ENCODE results near the gene POMGNT1.
"Not testable (repeated sequence)": the region's sequence is repeated elsewhere in the genome, so short reads cannot be mapped to it uniquely, and the experiment has no call there.

POMGNT1 gene
- 48.5 to 80.8 (median 67.6) reads per million in 4 experiments for total RNA-seq

DNA sequence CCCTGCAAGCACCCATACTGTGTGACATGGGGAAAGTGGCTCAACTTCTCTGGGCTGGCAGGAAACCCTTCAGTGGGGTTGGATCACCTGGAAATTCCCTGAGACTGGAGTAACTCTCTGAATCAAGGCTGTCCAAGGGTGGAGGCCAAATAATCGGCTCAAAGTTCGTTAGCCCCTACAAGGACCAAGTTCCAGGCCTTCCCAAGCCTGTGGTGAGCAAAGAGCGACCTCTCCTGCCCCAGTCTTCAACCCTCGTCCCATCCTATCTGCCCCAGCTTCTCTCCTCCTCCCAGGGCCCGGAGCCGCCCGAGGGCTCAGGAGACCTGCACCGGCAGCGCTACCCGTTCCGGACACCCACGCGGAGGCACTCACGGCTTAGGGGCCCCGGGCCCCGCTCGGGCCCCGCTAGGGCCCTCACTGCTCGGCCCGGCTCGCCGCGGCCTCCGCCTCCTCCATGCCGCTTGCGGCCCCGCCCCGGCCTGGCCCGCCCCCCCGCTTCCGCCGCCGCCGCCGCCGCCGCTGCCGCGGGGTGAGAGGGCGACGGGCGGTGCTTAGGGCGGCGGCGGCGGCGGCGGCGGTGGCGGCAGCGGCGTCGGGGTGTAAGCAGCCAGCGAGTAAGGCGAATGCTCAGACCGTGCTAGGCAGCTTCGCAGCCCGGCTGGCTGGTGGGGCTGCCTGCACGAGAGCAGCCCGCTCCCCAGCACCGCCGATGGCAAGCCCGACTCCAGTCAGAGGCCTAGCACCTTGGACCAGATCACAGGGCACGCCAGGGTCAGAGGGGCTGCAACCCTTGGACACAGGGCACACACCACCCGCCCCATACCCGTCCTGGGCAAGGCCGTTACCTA, at the start of gene POMGNT1:
Gene POMGNT1, minus strand, starts transcription at position 471 of the 848 bp plus-strand sequence. CDS start 613 bp downstream, outside the sequence.
- peak; percentile 53 for DNase-seq

DNA sequence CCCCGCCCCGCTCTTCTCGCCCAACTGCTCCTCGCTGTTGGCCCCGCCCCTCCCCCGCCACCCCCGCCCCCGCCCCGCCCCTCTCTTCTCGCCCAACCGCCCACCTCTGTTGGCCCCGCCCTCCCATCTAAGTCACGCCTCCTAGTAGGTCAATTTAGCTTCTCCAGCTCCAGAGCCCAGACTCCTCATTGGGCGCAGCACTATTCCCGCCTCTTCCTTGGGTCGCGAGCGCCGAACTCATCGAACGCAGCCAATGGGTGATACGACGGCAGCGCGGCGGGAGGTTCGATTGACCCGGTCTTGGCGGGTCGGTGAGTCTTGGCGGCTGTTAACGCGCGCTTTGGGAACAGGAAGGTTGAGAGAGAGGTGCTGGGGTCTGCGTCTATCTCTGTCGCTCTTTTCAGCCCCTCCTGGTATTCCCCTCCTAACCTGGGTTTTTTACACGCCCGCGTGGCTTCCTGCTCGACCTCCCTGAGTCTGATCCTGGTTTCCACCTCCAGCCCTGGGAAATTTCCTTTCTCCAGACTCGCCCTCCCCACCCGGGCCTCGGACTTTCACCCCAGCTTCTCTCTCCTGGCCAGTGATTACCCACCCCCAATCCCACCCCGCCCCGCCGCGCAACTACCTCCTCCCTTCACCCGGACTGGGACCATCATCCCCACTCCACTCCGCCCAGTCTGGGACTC, 49.3 kb upstream of the POMGNT1 start, which contains the start of gene RAD54L:
Gene RAD54L, plus strand, starts transcription at position 328 of the 686 bp plus-strand sequence. CDS start 643 bp downstream, outside the sequence.
- DNase-seq = peak; percentile 92

DNA sequence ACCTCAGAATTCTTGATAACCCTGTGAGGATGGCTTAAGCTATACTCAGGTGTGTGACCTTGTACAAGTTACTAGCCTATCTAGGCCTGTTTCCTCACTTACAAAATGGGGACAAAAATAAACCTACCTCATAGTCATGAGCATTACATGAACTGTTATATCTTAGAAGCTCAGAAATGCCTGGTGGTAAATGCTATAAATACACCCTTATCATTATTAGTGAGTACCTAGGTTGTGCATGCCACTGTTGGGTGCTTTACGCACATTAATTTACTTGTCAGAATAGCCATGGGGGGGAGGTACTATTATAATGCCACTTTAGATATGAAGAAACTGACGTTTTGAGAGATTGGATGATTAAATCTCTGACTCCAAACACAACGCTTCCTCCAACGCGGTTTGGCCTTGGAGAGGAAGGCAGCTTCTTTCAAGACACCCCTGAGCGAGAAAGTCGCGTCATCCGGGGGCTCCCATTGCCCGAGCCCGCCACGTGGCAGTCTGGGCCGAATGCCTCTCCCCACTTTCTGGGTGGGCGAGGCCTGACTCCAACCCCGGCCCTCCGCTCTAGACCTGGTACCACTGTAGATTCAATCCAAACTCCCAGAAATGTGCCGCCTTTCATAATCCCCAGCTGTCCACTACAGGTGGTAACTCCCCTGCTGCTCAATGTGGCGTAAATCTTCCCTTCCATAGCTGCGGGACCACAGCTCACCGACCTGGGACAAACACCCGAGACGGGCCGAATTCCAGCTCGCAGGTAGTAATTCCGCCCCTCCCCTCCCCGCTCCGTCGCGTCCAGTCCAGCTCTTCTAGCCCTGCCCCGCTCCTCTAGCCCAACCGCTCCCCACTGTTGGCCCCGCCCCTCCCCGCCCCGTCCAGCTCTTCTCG, 48.6 kb upstream of the POMGNT1 start:
- peak; percentile 33 for DNase-seq

DNA sequence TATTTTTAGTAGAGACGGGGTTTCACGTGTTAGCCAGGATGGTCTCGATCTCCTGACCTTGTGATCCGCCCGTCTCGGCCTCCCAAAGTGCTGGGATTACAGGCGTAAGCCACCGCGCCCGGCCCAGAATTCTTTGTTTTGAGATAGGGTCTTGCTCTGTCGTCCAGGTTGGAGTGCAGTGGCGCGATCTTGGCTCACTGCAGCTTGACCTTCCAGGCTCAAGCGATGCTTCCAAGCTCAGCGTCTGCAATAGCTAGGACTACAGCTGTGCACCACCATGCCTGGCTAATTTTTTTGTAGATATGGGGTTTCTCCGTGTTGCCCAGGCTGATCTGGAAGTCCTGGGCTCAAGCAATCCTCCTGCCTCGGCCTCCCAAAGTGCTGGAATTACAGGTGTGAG, 47.9 kb upstream of the POMGNT1 start:
- DNase-seq = not testable (repeated sequence)

DNA sequence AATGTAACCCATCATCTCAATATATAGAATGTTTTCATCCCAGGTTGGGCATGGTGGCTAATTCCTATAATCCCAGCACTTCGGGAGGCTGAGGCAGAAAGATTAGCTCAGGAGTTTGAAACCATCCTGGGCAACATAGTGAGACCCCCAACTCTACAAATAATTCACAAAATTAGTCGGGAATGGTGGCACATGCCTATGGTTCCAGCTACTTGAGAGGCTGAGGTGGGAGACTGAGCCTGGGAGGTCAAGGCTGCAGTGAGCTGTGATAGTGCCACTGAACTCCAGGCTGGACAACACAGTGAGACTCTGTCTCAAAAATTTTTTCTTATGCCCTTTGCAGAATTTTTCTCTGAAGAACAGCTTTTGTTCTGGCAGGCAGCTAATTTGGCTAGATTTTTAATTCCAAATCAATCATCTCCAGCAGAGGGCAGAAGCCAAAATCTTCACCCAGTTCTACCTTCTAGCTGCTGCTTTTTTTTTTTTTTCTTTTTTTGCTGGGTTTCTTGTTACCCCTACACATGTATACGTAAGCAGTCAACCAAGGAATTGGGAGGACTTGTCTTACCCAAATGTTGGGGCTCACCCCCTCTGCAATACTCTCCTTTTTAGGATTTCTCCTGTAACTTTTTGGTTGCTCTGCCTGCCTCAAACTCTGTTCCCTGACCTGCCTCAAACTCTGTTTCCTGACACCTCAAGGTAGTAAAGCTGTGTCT, 46.6 kb upstream of the POMGNT1 start:
- no peak for DNase-seq

DNA sequence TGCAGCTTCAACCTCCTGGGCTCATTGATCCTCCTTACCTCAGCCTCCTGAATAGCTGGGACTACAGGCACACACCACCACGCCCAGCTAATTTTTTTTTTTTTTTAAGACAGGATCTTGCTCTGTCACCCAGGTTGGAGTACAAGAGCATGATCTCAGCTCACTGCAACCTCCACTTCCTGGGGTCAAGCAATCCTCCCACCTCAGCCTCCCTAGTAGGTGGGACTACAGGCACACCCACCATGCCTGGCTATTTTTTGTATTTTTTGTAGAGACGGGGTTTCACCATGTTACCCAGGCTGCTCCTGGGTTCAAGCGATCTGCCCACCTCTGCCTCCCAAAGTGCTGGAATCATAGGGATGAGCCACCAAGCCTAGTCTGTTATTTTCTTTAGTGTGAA, 45.6 kb upstream of the POMGNT1 start:
- not testable (repeated sequence) for DNase-seq

DNA sequence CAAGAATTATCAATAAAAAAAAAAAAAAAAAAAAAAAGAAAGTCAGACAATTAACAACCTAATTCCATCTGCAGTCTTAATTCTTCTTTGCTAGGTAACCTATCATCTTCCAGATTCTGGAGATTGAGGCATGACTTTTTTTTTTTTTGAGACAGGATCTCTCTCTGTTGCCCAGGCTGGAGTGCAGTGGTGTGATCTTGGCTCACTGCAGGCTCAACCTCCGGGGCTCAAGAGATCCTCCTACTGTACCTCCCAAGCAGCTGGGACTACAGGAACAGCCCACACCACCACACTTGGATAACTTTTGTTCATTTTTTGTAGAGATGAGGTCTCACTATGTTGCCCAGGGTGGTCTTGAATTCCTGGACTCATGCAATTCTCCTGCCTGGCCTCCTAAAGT, 44.7 kb upstream of the POMGNT1 start:
- DNase-seq = no peak

DNA sequence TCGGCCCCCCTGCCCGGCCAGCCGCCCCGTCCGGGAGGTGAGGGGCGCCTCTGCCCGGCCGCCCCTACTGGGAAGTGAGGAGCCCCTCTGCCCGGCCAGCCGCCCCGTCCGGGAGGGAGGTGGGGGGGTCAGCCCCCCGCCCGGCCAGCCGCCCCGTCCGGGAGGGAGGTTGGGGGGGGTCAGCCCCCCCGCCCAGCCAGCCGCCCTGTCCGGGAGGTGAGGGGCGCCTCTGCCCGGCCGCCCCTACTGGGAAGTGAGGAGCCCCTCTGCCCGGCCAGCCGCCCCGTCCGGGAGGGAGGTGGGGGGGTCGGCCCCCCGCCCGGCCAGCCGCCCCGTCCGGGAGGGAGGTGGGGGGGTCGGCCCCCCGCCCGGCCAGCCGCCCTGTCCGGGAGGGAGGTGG, 43.5 kb upstream of the POMGNT1 start:
- not testable (repeated sequence) for DNase-seq

DNA sequence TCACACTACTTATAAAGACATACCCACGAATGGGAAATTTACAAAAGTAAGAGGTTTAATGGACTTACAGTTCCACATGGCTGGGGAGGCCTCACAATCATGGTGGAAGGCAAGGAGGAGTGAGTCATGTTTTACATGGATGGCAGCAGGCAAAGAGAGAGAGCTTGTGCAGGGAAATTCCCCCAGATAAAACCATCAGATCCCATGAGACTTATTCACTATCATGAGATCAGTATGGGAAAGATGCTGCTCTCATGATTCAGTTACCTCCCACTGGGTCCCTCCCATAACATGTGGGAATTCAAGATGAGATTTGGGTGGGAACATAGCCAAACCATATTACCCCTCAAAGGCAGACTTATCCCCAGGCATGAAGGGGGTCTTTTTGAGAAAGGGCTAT, 40.6 kb upstream of the POMGNT1 start:
- DNase-seq = not testable (repeated sequence)

DNA sequence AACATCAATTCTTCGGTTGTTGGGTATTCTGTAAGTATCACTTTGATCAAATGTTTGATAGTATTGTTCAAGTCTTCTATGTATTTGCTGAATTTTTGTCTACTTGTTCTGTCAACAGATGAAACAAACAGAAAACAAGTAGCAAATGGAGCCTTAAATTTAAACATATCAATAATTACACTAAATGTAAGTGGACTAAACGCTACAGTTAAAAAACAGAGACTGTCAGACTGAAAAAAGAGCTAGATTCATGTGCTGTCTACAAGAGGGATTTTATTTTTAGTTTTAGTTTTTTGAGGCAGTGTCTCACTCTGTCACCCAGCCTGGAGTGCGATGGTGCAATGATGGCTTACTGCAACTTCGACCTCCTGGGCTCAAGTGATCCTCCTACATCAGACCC, 38.6 kb upstream of the POMGNT1 start:
- DNase-seq = no peak

DNA sequence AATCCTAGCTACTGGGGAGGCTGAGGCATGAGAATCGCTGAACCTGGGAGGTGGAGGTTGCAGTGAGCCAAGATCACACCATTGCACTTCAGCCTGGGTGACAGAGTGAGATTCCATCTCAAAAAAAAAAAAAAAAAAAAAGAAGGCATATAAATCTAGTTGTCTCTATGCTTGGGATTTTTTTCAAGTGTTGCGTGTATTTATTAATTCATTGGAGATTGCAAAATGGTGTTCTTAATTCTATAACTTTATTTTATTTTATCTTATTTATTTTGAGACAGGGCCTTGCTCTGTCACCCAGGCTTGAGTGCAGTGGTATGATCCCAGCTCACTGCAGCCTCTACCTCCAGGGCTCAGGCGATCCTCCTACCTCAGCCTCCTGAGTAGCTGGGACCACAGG, 33.0 kb upstream of the POMGNT1 start:
- DNase-seq = not testable (repeated sequence)

DNA sequence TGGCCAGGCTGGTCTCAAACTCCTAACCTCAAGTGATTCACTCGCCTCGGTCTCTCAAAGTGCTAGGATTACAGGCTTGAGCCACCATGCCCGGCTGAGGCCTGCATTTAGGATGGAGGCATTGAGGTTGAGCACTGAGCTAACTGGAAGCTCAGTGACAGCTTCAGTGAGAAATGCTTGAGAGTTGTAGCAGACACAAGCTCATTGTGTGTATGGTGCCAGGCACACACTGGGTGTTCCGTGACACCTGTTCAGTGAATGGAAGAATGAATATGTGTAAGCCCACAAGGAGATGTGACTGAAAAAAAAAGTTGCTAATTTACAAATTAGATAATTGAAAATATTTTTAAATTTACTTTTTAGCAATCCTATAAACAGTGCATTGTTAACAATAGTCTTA, 26.7 kb upstream of the POMGNT1 start:
- DNase-seq = no peak

DNA sequence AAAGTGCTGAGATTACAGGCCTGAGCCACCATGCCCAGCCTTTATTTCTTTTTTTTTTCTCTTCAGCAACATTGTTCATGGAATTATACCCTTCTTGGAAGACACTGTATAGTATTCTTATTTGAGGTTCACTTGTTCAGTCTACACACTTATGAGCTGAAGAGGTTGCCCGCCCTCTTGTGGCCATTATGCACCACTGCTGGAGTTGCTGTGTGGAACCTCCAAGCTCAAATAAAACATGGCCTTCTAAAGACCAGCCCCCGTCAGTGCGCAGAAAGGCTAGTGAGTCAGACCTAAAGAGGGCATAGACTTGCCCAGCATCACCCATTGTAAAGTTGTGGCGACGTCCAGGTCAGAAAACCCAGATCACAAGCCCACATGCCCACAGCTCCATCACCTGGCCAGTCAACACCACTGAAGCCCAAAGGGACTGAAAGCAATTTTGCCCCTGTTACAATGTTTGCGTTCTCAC, 25.3 kb upstream of the POMGNT1 start:
- peak; percentile 16 for DNase-seq

DNA sequence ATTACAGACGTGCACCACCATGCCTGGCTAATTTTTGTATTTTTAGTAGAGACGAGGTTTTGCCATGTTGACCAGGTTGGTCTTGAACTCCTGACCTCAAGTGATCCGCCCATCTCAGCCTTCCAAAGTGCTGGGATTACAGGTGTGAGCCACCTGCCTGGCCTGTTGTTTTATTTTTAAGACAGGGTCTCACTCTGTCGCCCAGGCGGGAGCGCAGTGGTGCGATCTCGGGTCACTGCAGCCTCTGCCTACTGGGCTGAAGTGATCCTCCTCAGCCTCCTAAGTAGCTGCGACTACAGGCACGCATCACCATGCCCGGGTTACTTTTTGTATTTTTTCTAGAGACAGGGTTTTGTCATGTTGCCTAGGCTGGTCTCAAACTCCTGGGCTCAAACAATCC, 24.8 kb upstream of the POMGNT1 start:
- not testable (repeated sequence) for DNase-seq

DNA sequence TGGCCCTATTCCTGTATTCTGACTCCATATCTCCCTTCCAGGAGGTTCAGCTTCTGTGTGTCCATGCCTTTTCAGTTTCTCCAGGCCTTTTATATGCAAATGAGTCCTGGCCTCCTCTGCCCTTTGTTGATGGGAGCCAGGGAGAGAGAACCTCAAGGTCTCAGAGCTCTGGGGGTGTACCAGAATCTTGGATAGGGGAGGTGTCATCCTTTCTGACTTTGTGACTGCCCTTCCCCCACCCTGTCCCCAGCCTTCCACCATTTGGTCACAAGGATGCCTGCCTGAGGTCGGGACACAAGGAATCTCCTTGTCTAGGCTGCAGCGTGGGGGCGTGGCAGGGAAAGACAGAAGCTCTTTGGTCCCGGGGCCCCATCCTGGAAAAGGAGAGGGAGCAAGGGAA, 23.5 kb upstream of the POMGNT1 start:
- DNase-seq = no peak

DNA sequence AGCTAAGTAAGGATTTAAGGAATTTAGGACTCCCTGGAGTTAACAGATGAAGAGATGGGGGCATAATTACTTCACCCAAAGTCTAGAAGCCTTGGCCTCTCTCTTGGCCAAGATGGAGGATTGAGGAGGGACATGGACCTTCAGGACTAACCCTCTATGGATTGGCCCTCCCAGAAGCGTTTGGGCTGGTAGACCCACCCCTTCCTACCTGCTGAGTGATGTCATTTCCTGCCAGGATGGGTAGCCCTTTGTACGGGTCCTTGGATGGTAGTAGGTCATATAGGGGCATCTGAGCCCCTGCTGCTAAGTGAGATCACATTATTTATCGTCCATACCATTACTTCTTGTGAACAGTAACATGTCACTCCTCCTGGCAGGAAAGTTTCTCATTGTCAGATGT, 22.6 kb upstream of the POMGNT1 start:
- no peak for DNase-seq

DNA sequence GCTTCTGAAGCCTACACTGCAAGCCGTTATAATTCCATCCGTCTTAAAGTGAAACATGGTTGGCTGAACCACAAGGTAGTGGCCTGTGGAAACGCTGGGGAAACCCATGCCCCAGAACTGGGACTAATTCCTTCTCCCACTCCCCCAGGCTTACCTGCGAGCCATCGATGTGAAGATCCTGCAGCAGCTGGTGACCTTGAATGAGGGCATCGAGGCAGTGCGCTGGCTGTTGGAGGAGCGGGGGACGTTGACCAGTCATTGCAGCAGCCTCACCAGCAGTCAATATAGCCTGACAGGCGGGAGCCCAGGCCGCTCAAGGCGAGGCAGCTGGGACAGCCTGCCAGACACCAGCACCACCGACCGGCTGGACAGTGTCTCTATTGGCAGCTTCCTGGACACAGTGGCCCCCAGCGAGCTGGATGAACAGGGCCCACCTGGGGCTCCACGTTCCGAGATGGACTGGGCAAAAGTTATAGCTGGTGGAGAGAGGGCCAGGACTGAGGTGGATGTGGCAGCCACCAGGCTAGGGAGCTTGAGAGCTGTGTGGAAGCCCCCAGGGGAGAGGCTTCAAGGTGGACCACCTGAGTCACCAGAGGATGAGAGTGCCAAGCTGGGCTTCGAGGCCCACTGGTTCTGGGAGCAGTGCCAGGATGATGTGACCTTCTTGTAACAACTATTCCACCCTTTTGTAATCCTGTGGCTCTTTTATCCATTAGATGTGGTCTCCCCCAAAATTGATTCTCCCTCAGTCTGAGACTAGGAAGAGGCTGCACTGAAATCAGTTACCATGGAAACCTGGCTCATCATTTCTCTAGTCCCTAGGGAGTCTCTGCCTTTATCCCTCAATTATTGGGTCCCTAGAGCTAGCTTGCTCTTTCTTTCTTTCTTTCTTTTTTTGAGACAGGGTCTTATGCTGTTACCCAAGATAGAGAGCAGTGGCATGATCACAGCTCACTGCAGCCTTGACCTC, 21.6 kb upstream of the POMGNT1 start:
- DNase-seq = no peak

DNA sequence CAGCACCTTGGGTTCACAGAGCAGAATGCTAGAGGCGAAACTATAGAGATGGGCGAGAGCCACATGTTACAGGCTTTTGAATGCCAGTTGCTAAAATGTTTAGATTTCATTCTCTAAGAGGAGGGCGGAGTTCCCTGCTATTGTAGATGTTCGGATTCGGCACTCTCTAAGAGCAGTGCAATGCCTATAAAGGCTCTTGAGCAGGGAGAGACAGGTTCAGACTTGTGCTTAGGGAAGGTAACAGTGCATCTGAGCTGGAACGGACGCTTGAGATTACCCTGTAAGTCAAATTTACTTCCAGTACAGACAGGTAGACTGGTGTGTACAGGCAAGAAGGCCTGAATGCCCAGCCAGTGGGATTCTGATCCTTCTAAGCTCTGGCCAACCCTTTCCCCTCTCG, 20.2 kb upstream of the POMGNT1 start:
- no peak for DNase-seq

DNA sequence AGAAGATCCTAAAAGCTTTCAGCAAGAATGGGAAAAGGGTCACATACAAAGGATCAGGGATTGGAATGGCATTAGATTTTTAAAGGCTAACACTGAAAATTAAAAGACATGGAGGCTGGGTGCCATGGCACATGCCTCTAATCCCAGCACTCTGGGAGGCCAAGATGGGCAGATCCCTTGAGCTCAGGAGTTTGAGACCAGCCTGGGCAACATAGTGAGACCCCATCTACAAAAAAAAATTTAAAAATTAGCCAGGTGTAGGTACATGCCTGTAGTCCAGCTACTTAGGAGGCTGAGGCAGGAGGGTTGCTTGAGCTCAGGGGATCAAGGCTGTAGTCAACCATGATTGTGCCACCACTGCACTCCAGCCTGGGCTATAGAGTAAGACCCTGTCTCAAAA, 17.3 kb upstream of the POMGNT1 start:
- DNase-seq = no peak

DNA sequence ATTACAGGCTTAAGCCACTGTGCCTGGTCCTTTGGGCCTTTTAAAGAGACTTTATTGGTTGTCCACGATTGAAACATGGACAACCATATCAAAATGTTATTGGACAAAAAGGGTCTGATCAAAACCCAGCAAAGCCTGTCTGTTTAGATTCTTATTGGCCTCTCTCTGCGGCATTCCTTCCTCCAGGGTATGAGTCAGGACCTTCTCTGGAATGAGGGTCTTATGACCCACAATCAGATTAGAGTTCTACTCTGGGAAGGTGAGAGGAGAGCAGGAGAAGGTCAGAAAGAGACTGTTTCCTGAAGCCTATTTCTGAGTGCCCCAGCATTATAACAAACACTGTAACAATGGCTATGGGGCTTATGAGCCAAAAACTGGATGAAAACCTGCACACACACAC, 12.8 kb upstream of the POMGNT1 start:
- DNase-seq = no peak

DNA sequence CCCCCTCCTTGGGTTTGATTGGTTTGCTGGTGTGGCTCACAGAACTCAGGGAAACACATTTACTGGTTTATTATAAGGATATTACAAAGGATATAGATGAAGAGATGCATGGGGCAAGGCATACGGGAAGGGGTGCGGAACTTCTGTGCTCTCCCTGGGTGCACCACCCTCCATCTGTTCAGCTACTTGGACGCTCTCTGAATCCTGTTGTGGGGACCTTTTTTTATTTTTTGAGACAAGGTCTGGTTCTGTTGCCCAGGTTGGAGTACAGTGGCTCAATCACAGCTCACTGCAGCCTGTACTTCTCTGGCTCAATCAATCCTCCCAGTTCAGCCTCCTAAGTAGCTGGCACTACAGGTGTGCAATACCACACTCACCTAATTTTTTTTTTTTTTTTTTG, 12.3 kb upstream of the POMGNT1 start:
- no peak for DNase-seq
